OCI-LY7 (cell line): Measurements from ENCODE around the gene GP1BA. TPM values are rescaled to one million over a fixed set of nuclear protein-coding genes. Genes with fewer than 3 reads are reported as not detected.

Experiments
- BruUV-seq: library from RNA; stranded (reverse); fragments of 400-500 nt; replicated peaks from 2 replicates; lab custom pipeline; 2021; lab: Mats Ljungman, UMichigan
- CTCF ChIA-PET: fragments of 300-600 bp; sonication (Branson Sonifier 250); formaldehyde crosslinking; loops from one replicate; lab custom pipeline; 2022; ENCODE audit warnings: antibody characterized with exemption; ENCODE audit not compliant: unreplicated experiment; lab: Charles Lee
- POLR2A ChIA-PET: fragments of 300-600 bp; sonication (Branson Sonifier 250); formaldehyde crosslinking; loops from one replicate; lab custom pipeline; 2022; ENCODE audit warnings: antibody characterized with exemption; lab: Charles Lee
- DNase-seq: peaks from one replicate; pipeline ENCODE4 v3.0.0-alpha.2; 2015; ENCODE audit warnings: low spot score
- H2AFZ ChIP-seq: fragments of 200-600 bp; sonication (generic), shearing (Covaris generic); 2 replicates; pipeline ENCODE4 v1.6.1; 2014; ENCODE audit warnings: mild to moderate bottlenecking, antibody characterized with exemption, low read length, moderate library complexity
- H3K27ac ChIP-seq: fragments of 200-600 bp; sonication (generic); 2 replicates; pipeline ENCODE4 v1.5.1; 2014; ENCODE audit warnings: mixed run types, low read depth, mild to moderate bottlenecking, moderate library complexity, low read length, inconsistent platforms; ENCODE audit not compliant: poor library complexity, severe bottlenecking
- H3K36me3 ChIP-seq: fragments of 200-600 bp; sonication (generic); 2 replicates; pipeline ENCODE4 v1.6.1; 2014; ENCODE audit warnings: mild to moderate bottlenecking, antibody characterized with exemption, low read length, moderate library complexity, mixed read lengths; ENCODE audit not compliant: insufficient read depth
- H3K4me1 ChIP-seq: fragments of 200-600 bp; sonication (generic); 2 replicates; pipeline ENCODE4 v1.5.1; 2014; ENCODE audit warnings: mild to moderate bottlenecking, low read length; ENCODE audit not compliant: insufficient read depth, poor library complexity, severe bottlenecking
- H3K4me2 ChIP-seq: fragments of 200-600 bp; sonication (generic); 2 replicates; pipeline ENCODE4 v1.6.1; 2014; ENCODE audit warnings: mild to moderate bottlenecking, low read length
- H3K4me3 ChIP-seq: fragments of 200-600 bp; sonication (generic); 2 replicates; pipeline ENCODE4 v1.5.1; 2014; ENCODE audit warnings: mild to moderate bottlenecking, low read depth, low read length; ENCODE audit not compliant: poor library complexity, severe bottlenecking
- H3K79me2 ChIP-seq: fragments of 200-600 bp; sonication (generic); 2 replicates; pipeline ENCODE4 v1.6.1; 2016; ENCODE audit warnings: low read depth, mild to moderate bottlenecking, low read length, moderate library complexity, mixed read lengths; ENCODE audit not compliant: insufficient read depth
- H3K9me2 ChIP-seq: fragments of 200-600 bp; sonication (generic); 2 replicates; pipeline ENCODE4 v1.6.1; 2016; ENCODE audit warnings: mild to moderate bottlenecking, low read length, mixed read lengths; ENCODE audit not compliant: insufficient read depth
- H3K9me3 ChIP-seq: fragments of 200-600 bp; sonication (generic); 2 replicates; pipeline ENCODE4 v1.6.1; 2014; ENCODE audit warnings: mild to moderate bottlenecking, mixed run types, low read length, mixed read lengths
- H4K20me1 ChIP-seq: fragments of 200-600 bp; sonication (generic); 2 replicates; pipeline ENCODE4 v1.6.1; 2014; ENCODE audit warnings: mild to moderate bottlenecking, antibody characterized with exemption, low read length, moderate library complexity, mixed read lengths; ENCODE audit not compliant: insufficient read depth
- CTCF ChIP-seq: fragments of 200-600 bp; sonication (generic); conservative IDR thresholded peaks from 2 replicates; pipeline ENCODE4 v1.5.1; 2014; ENCODE audit warnings: mild to moderate bottlenecking, antibody characterized with exemption, low read length, moderate library complexity, mixed read lengths
- EZH2phosphoT487 ChIP-seq: fragments of 200-600 bp; sonication (generic); IDR thresholded peaks from 2 replicates; pipeline ENCODE4 v1.6.1; 2018; ENCODE audit warnings: low read depth, borderline replicate concordance, mild to moderate bottlenecking, mixed run types, antibody characterized with exemption, low read length, moderate library complexity, mixed read lengths
- intact Hi-C: fragments of 100-400 bp; cut with micrococcal nuclease; formaldehyde crosslinking; loops from one replicate; pipeline ENCODE4 v1.10.0; 2022; ENCODE audit not compliant: unreplicated experiment
- total RNA-seq, 2 experiments: library from RNA; depleted of rRNA in 1 of 2; stranded (reverse); fragments of >200 nt in 1 of 2; shearing (Covaris generic) in 1 of 2; gene quantifications; 2 replicates each; pipeline ENCODE4 v1.2.3, GENCODE V29; 2014 to 2022

GP1BA gene
- total RNA-seq, 2 experiments from 2014 or later: not detected

DNA sequence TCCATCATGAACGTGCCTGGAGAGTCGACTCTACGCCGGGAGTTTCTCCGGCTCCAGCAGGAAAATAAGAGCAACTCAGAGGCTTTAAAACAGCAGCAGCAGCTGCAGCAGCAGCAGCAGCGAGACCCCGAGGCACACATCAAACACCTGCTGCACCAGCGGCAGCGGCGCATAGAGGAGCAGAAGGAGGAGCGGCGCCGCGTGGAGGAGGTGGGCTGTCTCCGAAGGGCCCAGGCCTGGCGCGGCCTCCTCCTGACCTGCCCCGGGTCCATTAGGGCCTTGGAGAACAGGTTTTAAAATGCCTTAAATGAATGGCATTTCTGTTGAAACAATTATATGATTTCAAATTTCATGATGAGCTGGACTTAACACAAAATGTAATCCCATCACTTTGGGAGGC lies 44.5 kb upstream of the GP1BA start:
- no peaks in the 10 kb centered on the region for H3K4me1 ChIP-seq
- ChIA-PET POLR2A (no interaction called here), CTCF (no interaction called here)
- intact Hi-C loops: loop anchor here (5.0 kb wide), 1 partner anchor 320 kb away; no protein-coding TSS in a partner anchor
- no peak overlapping the region for H3K27ac ChIP-seq
- no peak overlapping the region for H3K4me2 ChIP-seq
- H2AFZ ChIP-seq: no peak overlapping the region
- no TSS peak for BruUV-seq
- no peak for TF ChIP-seq CTCF
- no peak for TF ChIP-seq EZH2phosphoT487
- DNase-seq: no peak
- H3K9me3 ChIP-seq: no peaks in the 10 kb centered on the region
- H3K9me2 ChIP-seq: no peaks in the 10 kb centered on the region
- H3K4me3 ChIP-seq: no peak overlapping the region
- H3K79me2 ChIP-seq: no peaks in the 10 kb centered on the region
- no peaks in the 10 kb centered on the region for H4K20me1 ChIP-seq
- H3K36me3 ChIP-seq: peaks cover 47% of the 10 kb centered on the region

DNA sequence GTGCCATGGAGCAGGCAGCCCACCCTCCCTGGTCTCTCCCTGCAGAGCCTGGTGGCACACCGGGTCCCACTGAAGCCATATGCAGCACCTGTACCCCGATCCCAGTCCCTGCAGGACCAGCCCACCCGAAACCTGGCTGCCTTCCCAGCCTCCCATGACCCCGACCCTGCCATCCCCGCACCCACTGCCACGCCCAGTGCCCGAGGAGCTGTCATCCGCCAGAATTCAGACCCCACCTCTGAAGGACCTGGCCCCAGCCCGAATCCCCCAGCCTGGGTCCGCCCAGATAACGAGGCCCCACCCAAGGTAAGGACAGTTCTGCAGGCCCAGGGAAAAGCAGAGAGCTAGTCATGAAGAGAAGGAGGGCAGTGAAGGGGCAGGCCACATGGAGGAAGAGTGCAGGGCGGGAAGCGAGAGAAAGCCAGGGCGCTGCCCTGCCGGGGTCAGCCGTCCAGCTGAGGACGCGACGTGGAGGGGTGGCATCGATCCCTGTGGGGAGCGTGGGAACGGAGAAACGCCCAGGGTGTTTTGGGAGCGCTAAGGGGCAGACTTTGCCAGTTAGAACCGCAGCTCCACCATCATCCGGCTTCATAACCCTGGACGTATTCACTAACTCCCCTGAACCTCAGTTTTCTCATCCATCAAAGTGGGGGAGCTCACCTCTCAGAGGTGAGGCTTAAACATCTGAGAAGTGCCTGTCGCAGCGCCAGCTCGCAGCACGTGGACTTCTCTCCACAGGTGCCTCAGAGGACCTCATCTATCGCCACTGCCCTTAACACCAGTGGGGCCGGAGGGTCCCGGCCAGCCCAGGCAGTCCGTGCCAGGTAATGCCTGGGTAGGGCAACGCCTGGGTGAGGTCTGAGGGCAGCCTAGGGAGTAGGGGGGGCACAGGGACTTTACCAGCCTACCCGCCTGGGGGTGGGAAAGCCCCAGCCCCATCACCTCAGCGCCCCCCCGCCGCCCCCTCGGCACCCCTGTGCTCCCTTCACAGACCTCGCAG lies 40.4 kb upstream of the GP1BA start:
- no peaks in the 10 kb centered on the region for H3K79me2 ChIP-seq

More for the DNA sequence above, 40.4 kb upstream of the GP1BA start:
- POLR2A ChIA-PET: no interaction called here
- Histone ChIP-seq H3K4me1 (no peaks in the 10 kb centered on the region), H3K36me3 (peaks cover 52% of the 10 kb centered on the region), H4K20me1 (no peaks in the 10 kb centered on the region), H3K4me3 (no peak overlapping the region), H3K9me3 (no peaks in the 10 kb centered on the region), H2AFZ (no peak overlapping the region), H3K27ac (no peak overlapping the region), H3K9me2 (no peaks in the 10 kb centered on the region), H3K4me2 (no peak overlapping the region)
- TF ChIP-seq EZH2phosphoT487: no peak
- TF ChIP-seq CTCF: no peak
- CTCF ChIA-PET: interaction anchor here (0.6 kb wide), 1 partner anchor 969 kb away, joined by 4 read pairs; no protein-coding TSS in a partner anchor
- no TSS peak for BruUV-seq
- intact Hi-C loops: no loop called here
- no peak for DNase-seq
